Activated CD8-positive, alpha-beta memory T cell treated with anti-CD3 and anti-CD28 coated beads, Interleukin-2, amount 50 U/mL, for 24 hours (primary cell): ENCODE results near the gene LRRC8E.
A peak's percentile ranks its signal among the peaks of the same experiment; 100 is the strongest.

Experiments
- DNase-seq: peaks from one replicate; pipeline ENCODE4 v3.0.0-alpha.2; 2020; ENCODE audit errors: extremely low read depth

The LRRC8E gene

DNA sequence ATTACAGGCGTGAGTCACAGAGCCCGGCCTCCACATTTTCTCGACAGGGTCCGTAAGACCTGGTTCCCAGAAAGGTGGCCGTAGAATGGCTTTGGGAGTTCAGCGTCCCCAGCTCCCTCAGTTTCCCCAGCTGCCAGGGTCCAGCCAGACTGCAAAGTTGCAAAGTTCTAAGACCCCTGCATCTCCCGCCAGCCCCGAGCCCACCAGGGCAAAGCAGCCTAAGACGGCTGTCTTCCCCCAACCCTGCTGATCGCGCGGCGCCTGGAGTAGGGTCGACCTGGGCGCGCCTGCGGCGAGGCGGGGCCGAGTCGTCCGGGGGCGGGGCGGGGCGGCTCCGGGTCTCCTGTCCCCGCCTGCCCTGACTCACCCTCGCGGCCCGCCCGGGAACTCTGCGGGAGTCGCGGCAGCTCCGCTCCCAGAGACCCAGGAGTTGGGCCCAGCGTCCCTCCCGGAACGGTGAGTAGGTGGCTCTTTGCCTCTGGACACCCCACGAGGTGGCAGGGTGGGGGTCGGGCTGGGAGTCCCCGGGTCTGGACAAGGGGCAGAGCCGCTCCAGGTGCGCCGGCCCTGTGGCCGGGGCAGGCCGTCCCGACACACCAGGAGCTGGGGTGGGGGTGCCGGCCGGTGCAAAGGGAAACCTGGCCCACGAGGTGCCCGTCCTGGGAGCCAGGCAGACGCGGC, at the start of gene LRRC8E:
Gene LRRC8E, plus strand, starts transcription at position 366 of the 681 bp plus-strand sequence. CDS start 7,094 bp downstream, outside the sequence.
- no peak for DNase-seq

DNA sequence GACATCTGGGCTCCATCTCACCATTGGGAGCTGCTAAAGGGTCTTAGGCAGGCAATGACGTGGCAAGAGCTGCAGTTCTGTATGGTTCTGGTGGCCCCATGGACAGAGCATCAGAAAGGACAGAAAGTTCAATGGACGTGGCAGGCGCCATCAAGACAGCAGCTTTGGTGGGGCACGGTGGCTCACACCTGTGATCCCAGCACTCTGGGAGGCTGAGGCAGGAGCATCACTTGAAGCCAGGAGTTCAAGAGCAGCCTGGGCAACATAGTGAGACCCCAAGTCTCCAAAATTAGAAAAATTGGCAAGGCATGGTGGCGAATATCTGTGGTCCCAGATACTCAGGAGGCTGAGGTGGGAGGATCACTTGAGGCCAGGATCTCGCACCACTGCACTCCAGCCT, 48.8 kb upstream of the LRRC8E start:
- DNase-seq = no peak

DNA sequence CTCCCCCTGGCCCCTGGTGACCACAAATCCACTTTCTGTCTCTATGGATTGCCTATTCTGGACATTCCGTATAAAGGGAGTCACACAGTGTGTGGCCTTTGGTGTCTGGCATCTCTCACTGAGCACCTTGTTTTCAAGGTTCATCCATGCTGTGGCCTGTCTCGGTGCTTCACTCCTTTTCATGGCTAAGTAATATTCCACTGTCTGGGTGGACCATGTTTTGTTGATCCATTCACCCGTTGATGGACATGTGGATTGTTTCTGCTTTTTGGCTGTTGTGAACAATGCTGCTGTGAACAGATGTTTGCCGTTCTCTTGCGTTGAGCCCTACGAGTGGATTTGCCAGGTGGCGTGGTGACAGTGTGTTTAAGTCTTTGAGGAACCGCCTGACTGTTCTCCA, 47.7 kb upstream of the LRRC8E start:
- DNase-seq = no peak

DNA sequence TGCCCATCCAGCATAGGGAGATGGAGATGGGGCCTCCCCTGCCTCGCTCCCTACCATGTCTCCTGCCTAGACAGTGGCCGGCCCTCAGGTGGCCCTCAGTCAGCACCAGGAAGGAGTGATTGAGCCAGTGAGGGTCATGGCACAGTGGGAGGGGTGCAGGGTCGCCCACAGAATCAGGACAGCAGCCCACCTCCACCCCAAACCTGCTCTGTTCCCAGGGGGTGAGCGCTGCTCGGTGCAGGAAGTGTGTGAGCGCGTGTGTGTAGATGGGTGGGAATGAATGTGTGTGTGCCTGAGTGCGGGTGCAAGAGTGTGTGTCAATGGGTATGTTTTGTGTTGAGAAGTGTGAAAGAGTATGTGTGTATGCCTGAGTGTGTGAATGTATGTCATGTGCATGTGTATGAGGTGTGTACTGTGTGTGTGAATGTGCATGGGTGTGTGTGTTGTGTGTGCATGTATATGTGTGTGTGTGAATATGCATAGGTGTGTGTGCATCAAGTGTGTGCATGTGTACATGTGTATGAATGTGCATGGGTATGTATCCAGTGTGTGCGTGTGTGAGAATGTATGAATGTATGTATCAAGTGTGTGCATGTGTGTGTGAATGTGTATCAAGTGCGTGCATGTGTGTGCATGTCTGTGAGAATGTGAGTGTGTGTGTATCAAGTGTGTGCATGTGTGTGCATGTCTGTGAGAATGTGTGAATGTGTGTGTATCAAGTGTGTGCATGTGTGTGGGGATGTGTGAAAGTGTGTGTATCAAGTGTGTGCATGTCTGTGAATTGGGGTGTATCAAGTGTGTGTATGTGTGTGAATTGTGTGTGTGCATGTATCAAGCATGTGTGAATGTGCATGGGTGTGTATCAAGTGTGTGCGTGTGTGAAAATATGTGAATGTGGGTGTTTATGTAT, 46.3 kb upstream of the LRRC8E start:
- no peak for DNase-seq

DNA sequence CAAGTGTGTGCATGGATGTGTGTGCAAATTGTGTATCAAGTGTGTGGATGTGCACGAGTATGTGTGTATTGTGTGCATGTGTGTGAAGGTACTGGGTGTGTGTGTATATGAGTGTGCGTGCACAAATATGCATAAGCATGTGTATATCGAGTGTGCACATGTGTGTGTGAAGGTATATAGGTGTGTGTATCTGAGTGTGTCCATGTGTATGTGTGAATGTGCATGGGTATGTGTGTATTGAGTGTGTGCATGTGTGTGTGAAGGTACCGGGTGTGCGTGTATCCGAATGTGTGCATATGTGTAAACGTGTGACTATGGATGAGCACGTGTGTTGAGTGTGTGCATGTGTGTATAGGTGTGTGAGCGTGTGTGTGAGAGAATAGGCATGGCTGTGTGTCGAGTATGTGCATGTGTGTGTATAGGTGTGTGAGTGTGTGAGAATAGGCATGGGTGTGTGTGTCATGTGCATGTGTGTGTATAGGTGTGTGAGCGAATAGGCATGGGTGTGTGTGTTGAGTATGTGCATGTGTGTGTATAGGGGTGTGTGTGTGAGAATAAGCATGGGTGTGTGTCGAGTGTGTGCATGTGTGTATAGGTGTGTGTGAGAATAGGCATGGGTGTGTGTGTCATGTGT, 45.5 kb upstream of the LRRC8E start:
- DNase-seq = no peak

DNA sequence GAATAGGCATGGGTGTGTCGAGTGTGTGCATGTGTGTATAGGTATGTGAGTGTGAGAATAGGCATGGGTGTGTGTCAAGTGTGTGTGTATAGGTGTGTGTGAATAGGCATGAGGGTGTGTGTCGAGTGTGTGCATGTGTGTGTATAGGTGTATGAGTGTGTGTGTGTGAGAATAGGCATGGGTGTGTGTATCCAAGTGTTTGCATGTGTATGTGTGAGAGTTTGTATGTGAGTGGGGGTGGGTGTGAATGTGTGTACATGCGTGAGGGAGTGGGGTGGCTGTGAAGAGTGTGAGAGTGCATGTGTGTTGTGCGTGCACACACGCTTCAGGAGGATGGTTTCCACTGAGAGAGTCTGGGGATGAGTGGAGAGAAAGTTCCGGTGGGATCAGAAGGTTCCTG, 44.8 kb upstream of the LRRC8E start:
- DNase-seq = no peak

DNA sequence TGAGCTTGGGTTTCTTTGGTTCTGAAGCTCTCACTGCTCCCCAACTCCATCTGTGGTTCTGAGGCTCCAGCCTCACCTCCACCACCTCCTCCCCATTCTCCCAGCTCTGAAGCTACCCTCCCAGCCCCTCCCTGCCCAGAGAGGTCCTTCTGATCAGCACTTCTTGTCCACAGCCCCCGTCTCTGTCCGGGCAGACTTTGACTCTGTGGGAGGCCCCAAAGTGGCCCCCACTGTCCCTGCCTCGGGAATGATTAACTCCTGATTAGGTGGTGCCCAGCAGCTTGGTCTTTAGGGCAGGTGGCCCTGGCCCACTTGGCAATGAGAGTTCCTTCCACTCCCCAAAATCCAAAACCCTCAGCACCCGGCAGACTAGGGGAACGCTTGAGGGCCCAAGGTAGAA, 43.9 kb upstream of the LRRC8E start:
- DNase-seq = no peak

DNA sequence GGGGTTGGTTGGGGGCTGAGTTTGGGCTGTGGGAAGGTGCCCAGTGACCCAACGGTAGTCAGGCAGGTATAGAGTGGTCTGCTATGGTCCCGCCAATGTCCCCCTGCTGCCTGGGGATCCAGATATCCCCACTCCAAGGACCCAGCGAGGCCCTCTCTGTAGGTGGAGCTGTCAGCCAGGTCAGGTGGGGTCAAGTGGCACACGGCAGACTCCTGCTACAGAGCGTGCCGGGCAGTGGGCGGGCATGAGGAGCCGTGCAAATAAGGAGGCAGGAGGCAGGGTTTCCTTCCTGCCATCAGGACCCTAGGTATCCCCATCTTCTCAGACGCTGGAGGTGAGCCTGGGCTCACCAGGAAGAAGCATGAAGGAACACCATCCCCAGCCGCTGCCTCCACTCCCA, 43.4 kb upstream of the LRRC8E start:
- no peak for DNase-seq

DNA sequence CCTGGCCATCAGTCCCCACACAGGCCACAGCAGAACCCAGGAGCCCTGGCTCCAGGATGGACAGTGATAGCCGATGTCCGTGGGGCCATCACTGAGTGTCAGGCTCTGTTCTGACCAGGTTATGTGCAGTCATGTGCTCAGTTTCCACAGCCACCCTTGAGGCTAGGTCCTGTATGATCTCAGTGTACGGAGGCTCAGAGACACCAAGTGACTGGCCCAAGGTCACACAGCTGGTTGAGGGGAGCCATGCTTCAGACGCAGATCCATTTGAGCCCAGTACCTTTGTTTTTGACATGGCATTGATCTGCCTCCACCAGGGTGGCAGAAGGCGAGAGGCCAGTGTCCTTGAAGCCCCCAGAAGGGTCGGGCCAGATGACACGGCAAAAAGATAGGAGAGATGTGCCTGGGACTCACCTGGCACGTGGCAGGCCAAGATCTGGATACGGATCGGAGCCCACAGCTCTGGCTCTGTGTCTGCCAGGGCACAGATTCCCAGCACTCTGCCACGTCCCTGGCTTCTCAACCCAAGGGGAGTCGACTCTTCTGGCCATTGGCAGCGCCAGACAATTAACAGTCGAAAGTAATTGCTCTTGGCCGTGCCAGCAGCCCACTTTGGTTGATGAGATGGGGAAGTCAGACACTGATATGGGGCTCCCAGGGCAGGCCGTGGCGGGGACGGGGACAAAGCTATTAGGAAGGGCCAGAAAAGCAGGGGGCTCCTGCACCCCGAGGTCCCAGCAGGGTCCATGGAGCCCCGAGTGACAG, 42.7 kb upstream of the LRRC8E start:
- DNase-seq = no peak

DNA sequence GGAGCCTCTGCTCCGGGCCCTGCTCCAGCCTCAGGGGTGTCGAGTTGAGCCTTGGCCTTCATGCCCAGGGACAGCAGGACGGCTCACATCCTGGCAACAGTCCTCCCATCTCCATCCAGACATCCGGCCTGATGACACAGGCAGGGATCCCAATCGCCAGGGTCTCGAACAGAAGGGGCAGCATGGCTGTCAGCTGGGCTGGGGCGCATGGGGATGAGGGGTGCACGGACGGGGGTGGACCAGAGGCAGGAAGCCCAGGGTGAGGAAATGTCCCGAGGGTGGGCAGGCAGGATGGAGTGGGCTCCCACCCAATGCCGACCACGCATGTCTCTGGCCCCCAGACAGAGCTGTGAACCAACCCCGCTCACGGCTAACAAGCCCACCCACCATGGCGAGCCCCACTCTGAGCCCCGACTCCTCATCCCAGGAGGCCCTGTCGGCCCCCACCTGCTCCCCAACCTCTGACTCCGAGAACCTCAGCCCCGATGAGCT, 42.1 kb upstream of the LRRC8E start:
- DNase-seq = no peak

DNA sequence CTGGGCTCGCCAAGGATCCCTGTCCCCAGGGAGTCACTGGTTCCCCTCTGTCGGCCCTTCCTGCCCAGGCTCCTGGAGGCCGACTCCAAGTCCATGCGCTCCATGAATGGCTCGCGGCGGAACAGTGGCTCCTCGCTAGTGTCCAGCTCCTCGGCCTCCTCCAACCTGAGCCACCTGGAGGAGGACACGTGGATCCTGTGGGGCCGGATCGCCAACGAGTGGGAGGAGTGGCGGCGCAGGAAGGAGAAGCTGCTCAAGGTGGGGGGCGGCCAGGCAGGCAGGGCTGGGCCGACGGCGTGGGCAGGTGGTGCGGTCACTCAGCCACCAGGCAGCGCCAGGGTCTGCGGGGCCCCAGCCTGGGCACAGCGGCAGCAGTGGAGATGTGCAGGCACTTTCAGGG, 40.6 kb upstream of the LRRC8E start:
- no peak for DNase-seq

DNA sequence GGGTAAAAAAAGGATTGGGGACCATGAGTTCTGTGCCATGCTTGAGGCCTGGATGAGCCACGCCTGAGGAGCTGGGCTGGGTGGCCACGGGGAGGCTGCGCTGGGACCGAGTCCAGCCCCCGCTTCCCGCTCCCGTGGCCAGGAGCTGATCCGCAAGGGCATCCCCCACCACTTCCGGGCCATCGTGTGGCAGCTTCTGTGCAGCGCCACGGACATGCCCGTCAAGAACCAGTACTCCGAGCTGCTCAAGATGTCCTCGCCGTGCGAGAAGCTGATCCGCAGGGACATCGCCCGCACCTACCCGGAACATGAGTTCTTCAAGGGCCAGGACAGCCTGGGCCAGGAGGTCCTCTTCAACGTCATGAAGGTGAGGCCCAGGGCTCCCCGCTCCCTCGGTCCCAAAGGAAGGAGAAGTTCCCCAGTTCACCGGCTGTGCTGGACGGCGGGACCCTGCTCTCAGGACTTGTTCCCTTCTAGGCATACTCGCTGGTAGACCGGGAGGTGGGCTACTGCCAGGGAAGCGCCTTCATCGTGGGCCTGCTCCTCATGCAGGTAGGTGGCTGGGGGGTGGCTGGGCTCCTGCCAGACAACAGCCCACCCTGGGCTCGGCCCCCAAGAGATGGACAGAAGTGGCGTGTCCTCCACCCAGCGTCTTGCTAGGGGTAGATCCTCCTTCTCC, 39.4 kb upstream of the LRRC8E start:
- DNase-seq = no peak

DNA sequence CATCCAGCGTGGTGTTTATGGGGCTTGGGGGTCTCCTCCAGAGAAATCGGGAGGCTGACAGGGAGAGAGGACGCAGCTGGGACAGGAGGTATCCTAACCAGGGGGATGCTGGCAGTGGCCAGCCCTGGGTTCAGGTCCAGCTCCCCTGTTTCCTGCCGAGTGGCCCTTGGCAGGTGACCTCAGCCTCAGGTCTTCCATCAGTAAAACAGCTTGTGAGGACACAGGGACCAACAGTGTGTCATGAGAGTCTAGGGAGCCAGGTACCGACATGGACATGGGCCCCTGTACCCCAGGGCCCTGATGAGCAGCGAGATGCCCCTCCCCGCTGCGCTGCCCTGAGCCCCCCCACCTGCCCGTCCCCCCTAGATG, 38.7 kb upstream of the LRRC8E start:
- DNase-seq = no peak

DNA sequence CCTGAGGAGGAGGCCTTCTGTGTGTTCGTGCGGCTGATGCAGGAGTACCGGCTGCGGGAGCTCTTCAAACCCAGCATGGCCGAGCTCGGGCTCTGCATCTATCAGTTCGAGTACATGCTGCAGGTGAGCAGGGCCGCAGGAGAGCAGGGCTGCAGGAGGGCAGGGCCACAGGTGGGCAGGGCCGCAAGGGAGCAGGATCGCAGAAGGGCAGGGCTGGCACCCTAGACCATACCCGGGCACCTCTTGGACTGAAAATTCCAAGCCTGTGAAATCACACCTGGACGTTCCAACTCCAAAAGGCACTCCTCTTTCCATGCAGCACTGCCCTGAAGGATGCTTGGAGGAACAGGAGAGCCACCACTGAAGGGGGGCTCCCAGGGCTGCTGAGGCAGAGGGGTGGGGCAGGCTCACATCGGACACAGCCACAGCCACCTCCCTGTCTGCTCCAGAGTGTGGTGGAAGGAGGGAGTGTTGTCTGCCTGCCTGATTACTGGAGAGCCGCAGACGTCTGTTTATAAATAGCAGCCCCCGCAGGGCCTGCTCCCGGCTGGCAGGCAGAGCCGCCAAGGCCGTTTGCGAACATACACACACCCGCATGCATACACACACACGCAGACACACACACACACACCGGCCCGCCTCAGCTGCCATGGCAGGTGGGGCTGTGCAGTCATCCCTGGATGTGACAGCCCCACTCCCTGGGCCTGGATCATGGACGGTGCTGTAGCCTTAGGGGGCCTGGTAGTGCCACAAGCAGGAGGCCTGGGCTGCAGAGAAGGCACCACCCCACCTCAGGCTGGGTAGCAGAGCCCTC, 38.1 kb upstream of the LRRC8E start:
- no peak for DNase-seq

DNA sequence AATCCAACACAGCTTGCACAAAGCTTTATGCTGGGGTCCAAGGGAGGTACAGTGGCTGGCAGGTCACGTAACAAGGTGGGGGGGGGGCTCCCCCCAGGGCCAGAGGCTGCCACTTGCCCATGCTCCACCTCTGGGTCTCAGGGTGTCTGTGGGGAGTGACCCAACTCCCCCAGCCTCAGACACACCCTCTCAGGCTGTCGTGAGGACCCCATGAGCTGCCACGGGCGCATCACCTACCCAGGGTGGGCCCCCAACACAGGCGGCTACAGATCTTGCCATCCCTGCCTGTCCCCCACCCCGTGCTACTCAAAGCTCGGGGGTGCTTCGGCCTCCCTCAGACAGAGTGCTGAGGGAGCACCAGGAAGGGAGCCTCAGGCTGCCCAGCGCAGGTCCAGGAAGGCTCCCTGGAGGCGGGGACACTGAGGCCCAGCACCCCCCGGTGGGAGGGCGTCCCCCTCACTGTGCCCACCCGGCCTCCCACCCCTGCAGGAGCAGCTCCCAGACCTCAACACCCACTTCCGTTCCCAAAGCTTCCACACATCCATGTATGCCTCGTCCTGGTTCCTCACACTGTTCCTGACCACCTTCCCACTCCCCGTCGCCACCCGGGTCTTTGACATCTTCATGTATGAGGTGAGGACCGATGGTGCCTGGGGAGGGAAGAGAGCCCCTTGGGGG, 37.2 kb upstream of the LRRC8E start:
- DNase-seq = no peak

DNA sequence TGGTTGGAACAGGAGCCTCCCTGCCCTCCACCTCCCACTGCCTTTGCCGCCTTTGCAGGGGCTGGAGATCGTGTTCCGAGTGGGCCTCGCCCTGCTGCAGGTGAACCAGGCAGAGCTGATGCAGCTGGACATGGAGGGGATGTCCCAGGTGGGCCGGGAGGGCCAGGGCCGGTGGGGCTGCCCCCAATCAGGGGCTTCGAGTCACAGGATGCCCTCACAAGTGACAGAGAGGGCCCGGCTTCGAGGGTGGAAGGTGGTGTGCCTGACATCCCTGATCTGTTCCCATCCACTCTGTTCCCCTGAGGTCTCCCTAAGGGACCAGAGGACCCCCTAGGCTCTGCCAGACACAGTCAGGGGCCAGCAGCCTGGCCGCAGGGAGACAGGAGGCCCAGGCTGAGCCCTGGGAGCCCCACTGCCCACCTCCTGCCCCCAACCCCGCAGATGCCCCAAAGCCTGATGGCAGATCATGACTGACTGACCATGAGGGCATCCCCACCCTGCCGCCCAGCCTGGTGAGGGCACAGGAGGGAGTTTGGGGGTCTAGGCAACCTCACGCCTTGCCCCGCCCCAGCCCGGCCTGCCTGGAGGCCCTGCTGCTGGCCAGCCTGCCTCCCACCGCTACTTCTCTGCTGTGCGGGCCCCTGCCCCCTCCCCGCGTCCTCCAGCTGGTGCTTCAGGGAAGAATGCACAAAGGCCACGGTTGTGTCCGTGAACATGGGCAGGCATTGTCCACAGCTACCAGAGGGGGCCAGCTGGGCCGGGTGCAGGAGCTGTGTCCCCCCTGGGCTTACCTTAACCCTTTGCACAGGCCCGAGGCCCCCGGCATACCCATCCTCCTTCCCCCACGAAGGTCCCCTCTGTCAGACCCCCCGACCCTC, 36.4 kb upstream of the LRRC8E start:
- no peak for DNase-seq

DNA sequence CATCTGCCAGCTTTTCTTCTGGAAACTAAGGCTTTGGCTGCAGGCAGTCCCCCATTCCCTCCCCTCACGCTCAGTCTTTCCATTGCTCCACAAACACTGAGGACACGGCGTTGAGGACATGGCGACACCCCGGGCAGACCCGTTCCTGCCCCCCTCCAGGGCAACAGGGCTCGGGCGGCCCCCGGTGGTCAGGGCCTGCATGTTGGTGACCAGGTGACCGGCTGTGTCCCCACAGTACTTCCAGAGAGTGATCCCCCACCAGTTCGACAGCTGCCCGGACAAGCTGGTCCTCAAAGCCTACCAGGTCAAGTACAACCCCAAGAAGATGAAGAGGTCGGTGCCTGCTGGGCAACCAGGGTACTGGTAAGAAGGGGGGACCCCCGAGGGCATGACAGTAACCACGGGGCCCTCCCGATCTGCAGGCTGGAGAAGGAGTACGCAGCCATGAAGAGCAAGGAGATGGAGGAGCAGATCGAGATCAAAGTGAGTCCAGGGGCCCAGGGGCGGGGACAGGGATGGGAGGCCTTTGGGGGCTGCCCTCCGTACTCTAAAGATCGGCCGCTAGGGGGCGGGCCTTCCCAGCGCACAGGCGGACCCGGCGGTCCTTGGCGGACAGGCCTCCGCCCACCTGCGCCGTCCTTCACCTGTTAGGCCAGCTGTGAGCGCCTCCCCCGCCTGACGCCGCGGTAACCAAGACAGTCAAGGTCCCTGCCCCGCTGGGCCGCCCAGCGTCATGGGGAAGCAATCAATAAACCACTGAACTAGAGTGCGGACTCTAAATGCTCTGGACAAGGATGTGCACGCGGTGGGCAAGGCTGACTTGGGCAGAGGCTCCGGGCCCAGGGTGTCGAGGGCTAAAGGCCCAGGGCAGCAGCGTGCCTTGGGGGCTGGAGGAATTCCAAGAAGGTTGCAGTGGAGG, 35.2 kb upstream of the LRRC8E start:
- peak; percentile 26 for DNase-seq

DNA sequence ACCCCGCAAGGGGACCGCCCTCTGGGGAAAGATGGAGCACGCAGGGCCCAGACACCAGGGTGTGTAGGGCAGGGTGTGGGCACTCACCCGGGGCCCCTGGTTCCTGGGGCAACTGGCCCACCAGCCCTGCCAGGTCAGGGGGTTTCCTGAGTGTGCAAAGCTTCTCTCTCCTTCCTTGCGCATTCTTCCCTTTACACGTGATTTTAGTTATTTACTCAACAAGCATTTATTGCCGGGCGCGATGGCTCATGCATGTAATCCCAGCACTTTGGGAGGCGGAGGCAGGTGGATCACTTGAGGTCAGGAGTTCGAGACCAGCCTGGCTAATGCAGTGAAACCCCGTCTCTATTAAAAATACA, 34.6 kb upstream of the LRRC8E start:
- DNase-seq = no peak
